Testis (tissue), 3 donors: Measurements from ENCODE around the gene MRPS2. TPM values are rescaled to one million over a fixed set of nuclear protein-coding genes. Genes with fewer than 3 reads are reported as not detected.

ENCODE experiments used
- DNase-seq: peaks from one replicate; pipeline ENCODE4 v3.0.0-alpha.2; 2019
- H3K27ac ChIP-seq, 2 donors: fragments of 200-600 bp; sonication (generic); one replicate each; pipeline ENCODE4 v1.5.1; 2019
- H3K27me3 ChIP-seq: fragments of 200-600 bp; sonication (generic); one replicate; pipeline ENCODE4 v1.5.1; 2019
- H3K36me3 ChIP-seq: fragments of 200-600 bp; sonication (generic); one replicate; pipeline ENCODE4 v1.5.1; 2017; ENCODE audit warnings: low read depth; ENCODE audit errors: missing control alignments
- H3K4me1 ChIP-seq: fragments of 200-600 bp; sonication (generic); one replicate; pipeline ENCODE4 v1.5.1; 2019
- H3K4me3 ChIP-seq, 2 donors: fragments of 200-600 bp; sonication (generic); one replicate each; pipeline ENCODE4 v1.5.1; 2017 to 2019
- H3K9me3 ChIP-seq: fragments of 200-600 bp; sonication (generic); one replicate; pipeline ENCODE4 v1.5.1; 2017
- POLR2A ChIP-seq: fragments of 450-650 bp; IDR thresholded peaks from one replicate; pipeline ENCODE4 v1.6.1; 2017; ENCODE audit warnings: antibody characterized with exemption, mild to moderate bottlenecking, moderate library complexity
- WGBS, 2 donors: methylation state at CpG; one replicate each; pipeline ENCODE4 v1.1.5; 2018; 5-methylcytosine and 5-hydroxymethylcytosine counted together
- intact Hi-C: fragments of 100-400 bp; cut with DNase I; formaldehyde crosslinking; loops from one replicate; pipeline ENCODE4 v1.15.1; 2023; ENCODE audit warnings: low total_unique reads
- polyA plus RNA-seq: library from polyadenylated mRNA; stranded (reverse); fragments of 350-450 nt; fragmentation: Illumina TruSeq; extraction: RNeasy Lipid Tissue Mini Kit (QIAGEN cat#74804); gene quantifications from one replicate; pipeline ENCODE4 v1.2.3, GENCODE V29; 2014; ENCODE audit warnings: low read depth, low replicate concordance; ENCODE audit not compliant: insufficient read depth
- total RNA-seq, 2 donors: library from RNA; depleted of rRNA; stranded (reverse); fragments of >200 nt; gene quantifications; one replicate each; pipeline ENCODE4 v1.2.3, GENCODE V29; 2016
- TF ChIP-seq, protein P1 (sequence below), 3 experiments: fragments of 450-650 bp in 2 of 3; fragments of 200-600 bp in 1 of 3; sonication (generic) in 1 of 3; IDR thresholded peaks; one replicate each; pipeline ENCODE4 v1.5.1; 2016 to 2019; ENCODE audit warnings: antibody characterized with exemption in 3 of 3, mild to moderate bottlenecking in 2 of 3, moderate library complexity in 1 of 3

The MRPS2 gene
- total and polyA plus RNA-seq, 3 donors from 2014 or later = 34.7 to 40.4 (median 35.9) TPM

DNA sequence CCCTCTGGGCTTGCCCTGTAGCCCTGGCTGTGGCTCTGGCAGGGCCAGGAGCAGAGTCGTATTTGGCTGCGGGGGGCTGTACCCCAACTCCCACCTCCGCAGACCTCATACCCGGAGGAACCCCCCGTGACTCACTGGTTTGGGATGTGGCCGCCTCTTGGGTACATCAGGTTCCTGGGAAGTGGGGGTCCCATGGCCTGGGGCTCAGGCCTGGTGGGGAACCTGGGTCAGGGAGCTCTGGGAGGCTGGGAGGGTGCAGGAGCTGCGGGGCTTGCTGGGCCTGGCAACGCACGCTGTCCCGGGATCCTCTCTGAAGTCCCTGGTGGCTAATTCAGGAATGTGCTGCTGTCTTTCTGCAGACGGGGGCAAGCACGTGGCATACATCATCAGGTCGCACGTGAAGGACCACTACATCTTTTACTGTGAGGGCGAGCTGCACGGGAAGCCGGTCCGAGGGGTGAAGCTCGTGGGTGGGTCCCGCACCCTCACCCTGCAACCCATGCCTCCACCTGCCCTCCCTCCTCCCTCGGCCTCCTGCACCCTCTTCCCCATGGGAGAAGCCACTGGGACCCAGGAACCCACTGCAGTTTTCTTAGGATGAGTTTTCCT, 23.1 kb downstream of the MRPS2 start:
- 82 to 100% methylated on average over 2 to 21 of the region's 21 CpGs for WGBS, 2 donors
- no peaks in the 10 kb centered on the region for H3K27me3 ChIP-seq
- H3K27ac ChIP-seq = no peak overlapping the region
- no peaks in the 10 kb centered on the region for H3K9me3 ChIP-seq
- no peaks in the 10 kb centered on the region for H3K4me1 ChIP-seq
- intact Hi-C loops = no loop called here
- no peak overlapping the region for H3K4me3 ChIP-seq
- H3K36me3 ChIP-seq = no peaks in the 10 kb centered on the region
- no peak for DNase-seq
- TF ChIP-seq, protein P1, sequence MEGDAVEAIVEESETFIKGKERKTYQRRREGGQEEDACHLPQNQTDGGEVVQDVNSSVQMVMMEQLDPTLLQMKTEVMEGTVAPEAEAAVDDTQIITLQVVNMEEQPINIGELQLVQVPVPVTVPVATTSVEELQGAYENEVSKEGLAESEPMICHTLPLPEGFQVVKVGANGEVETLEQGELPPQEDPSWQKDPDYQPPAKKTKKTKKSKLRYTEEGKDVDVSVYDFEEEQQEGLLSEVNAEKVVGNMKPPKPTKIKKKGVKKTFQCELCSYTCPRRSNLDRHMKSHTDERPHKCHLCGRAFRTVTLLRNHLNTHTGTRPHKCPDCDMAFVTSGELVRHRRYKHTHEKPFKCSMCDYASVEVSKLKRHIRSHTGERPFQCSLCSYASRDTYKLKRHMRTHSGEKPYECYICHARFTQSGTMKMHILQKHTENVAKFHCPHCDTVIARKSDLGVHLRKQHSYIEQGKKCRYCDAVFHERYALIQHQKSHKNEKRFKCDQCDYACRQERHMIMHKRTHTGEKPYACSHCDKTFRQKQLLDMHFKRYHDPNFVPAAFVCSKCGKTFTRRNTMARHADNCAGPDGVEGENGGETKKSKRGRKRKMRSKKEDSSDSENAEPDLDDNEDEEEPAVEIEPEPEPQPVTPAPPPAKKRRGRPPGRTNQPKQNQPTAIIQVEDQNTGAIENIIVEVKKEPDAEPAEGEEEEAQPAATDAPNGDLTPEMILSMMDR (IDR thresholded peaks at IDR 0.05) = no peak
- no peak for TF ChIP-seq POLR2A

DNA sequence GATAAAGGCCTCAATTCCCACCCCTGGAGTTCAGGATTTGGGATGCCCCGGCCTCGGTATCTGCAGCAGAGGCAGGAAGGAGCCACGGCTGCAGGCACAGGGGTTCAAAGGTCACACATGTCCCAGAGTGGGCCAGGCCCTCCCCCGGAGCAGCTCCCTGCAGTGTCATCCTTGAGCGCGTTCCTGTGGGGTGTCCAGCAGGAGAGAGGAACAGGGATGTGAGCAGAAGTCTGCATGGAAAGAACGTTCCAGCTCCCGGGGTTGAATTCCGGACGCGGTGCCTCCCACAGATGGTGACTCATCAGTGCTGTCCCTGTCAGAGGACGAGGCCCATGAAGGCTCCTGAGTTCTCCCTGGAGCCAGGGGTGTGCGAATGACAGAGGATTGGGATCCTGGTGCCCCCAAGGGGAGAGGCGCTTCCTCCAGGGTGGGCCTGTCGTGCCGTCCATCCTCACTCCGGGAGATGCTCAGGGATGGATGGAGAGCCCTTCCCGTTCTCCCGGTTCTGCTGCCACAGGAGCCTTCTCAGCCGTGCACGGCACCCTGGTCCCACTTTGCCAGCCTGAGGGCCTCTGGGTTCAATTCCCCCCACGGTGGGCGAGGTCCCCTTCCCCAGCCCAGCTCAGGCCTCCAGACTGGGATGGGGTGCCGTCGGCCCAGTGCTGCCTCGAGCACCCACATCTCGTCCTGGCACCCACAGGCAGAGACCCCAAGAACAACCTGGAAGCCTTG, 23.8 kb downstream of the MRPS2 start:
- Histone ChIP-seq H3K36me3 (no peaks in the 10 kb centered on the region), H3K27ac (no peak overlapping the region), H3K9me3 (no peaks in the 10 kb centered on the region), H3K27me3 (no peaks in the 10 kb centered on the region), H3K4me1 (no peaks in the 10 kb centered on the region), H3K4me3 (no peak overlapping the region)
- 52 to 66% methylated on average over 16 to 27 of the region's 27 CpGs for WGBS, 2 donors
- intact Hi-C loops = no loop called here
- DNase-seq = no peak
- no peak for TF ChIP-seq POLR2A
- TF ChIP-seq, protein P1 (IDR thresholded peaks at IDR 0.05) = no peak

DNA sequence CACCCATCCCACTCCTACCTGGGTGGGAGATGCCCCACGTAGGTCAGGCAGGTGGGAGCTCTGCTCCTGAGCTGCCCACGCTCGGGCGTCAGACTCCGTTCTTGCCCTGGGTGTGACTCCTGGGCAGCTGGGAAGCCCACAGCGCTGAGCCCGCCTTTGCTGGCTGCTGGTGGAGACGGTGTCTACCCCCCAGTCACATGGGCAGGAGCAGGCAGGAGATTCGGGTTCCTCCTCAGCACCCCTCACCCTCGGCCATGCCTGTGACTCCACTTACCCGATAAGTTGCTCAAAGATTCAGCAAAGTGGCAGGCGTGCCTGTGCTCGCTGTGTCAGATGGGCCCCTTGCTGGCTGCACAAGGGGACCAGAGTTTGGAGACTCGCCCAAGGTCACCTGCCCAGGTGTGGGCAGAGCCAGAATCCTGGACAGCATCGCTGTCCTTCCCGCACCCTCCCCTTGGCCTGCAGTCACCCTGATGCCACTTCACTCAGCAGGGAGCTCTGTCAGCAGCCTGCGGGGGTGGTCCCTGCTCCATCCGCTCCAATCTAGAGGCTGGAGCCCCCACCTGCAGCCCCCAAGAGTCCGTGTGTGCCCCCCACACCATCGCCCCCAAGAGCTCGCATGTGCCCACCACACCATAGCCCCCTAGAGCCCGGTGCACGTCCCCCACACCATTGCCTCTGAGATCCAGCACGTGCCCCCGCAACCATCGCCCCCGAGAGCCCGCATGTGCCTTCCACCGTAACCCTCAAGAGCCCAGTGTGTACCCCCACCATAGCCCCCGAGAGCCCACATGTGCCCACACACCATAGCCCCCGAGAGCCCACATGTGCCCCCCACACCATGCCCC, 25.0 kb downstream of the MRPS2 start:
- Histone ChIP-seq H3K27me3 (no peaks in the 10 kb centered on the region), H3K36me3 (no peaks in the 10 kb centered on the region), H3K27ac (no peak overlapping the region), H3K4me1 (no peaks in the 10 kb centered on the region), H3K4me3 (no peak overlapping the region), H3K9me3 (no peaks in the 10 kb centered on the region)
- intact Hi-C loops = no loop called here
- no peak for TF ChIP-seq POLR2A
- TF ChIP-seq, protein P1 (IDR thresholded peaks at IDR 0.05) = no peak
- WGBS, 2 donors = 74 to 82% methylated on average over 24 to 31 of the region's 31 CpGs
- no peak for DNase-seq

DNA sequence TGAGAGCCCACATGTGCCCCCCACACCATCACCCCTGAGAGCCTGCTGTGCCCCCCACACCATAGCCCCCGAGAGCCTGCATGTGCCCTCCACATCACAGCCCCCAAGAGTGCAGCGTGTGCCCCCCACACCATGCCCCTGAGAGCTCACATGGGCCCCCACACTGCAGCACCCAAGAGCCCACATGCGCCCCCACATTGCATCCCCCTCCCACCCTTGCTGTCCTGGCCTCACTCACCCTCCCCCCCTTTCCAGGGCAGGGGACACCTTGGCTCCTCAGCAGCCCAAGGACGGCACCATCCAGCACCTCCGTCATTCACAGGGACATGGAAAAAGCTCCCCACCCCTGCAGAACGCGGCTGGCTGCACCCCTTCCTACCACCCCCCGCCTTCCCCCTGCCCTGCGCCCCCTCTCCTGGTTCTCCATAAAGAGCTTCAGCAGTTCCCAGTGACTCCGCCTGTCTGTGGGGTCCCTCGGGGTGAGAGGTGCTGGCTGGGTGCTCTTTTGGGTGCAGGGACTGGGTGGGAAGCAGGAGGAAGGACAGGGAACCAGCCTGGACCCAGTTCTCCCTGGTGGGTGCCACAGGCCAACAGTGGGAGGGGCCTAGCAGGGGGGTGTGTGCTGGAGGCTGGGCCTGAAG, 25.7 kb downstream of the MRPS2 start:
- no peaks in the 10 kb centered on the region for H3K36me3 ChIP-seq
- no peaks in the 10 kb centered on the region for H3K9me3 ChIP-seq
- 65 to 74% methylated on average over 6 to 11 of the region's 11 CpGs for WGBS, 2 donors
- TF ChIP-seq, protein P1 (IDR thresholded peaks at IDR 0.05) = no peak
- no peak for TF ChIP-seq POLR2A
- H3K27ac ChIP-seq = no peak overlapping the region
- DNase-seq = no peak
- no peaks in the 10 kb centered on the region for H3K27me3 ChIP-seq
- intact Hi-C loops = no loop called here
- no peak overlapping the region for H3K4me3 ChIP-seq
- H3K4me1 ChIP-seq = no peaks in the 10 kb centered on the region
